Ecto neural progenitor cell (in vitro differentiated cells): ENCODE data around the gene KRT23.

ENCODE experiments used
- DNase-seq: peaks from one replicate; pipeline ENCODE4 v3.0.0-alpha.2; 2018; ENCODE audit warnings: low spot score

The KRT23 gene

GRCh38 chr17:40937384-40937819 lies at the start of gene KRT23:
KRT23 (minus strand) TSS chr17:40937646; CDS start chr17:40936603, 1,043 bp downstream.
- no peak for DNase-seq

GRCh38 chr17:40986920-40987319 lies 49.5 kb upstream of the KRT23 start:
- DNase-seq = no peak

- DNase-seq = no peak
These were observed 46.8 kb upstream of the KRT23 start, which contains the start of gene KRT40 for GRCh38 chr17:40984226-40984625. KRT40 (minus strand) TSS chr17:40984326; CDS start chr17:40984273, 53 bp downstream.

- DNase-seq = no peak
These were observed 43.7 kb upstream of the KRT23 start for GRCh38 chr17:40981115-40981514.

- DNase-seq = no peak
These were observed 43.1 kb upstream of the KRT23 start for GRCh38 chr17:40980596-40980995.

- no peak for DNase-seq
These were observed 42.7 kb upstream of the KRT23 start for GRCh38 chr17:40980117-40980516.

GRCh38 chr17:40978575-40979151 lies 41.2 kb upstream of the KRT23 start:
- no peak for DNase-seq

- DNase-seq = no peak
These were observed 38.1 kb upstream of the KRT23 start for GRCh38 chr17:40975516-40975915.

- no peak for DNase-seq
These were observed 36.9 kb upstream of the KRT23 start for GRCh38 chr17:40974366-40974765.

- DNase-seq = no peak
These were observed 30.1 kb upstream of the KRT23 start for GRCh38 chr17:40967582-40967981.

GRCh38 chr17:40966848-40967247 lies 29.4 kb upstream of the KRT23 start, which contains the start of gene KRT39:
KRT39 (minus strand) TSS chr17:40966948; CDS start chr17:40966856, 92 bp downstream.
- no peak for DNase-seq

GRCh38 chr17:40963838-40964237 lies 26.4 kb upstream of the KRT23 start:
- DNase-seq = no peak

GRCh38 chr17:40962059-40962561 lies 24.7 kb upstream of the KRT23 start:
- no peak for DNase-seq

GRCh38 chr17:40961591-40961990 lies 24.1 kb upstream of the KRT23 start:
- no peak for DNase-seq

- no peak for DNase-seq
These were observed 22.7 kb upstream of the KRT23 start for GRCh38 chr17:40960144-40960543.

GRCh38 chr17:40958086-40958953 lies 20.9 kb upstream of the KRT23 start:
- DNase-seq = no peak

- DNase-seq = no peak
These were observed 19.2 kb upstream of the KRT23 start for GRCh38 chr17:40956401-40957254.

GRCh38 chr17:40953881-40954280 lies 16.4 kb upstream of the KRT23 start:
- DNase-seq = no peak

GRCh38 chr17:40952661-40953060 lies 15.2 kb upstream of the KRT23 start:
- no peak for DNase-seq

GRCh38 chr17:40952154-40952553 lies 14.7 kb upstream of the KRT23 start:
- no peak for DNase-seq

- DNase-seq = no peak
These were observed 13.7 kb upstream of the KRT23 start for GRCh38 chr17:40951011-40951622.

GRCh38 chr17:40950176-40950575 lies 12.7 kb upstream of the KRT23 start:
- no peak for DNase-seq
